ENCODE results near the gene ALKBH5. TPM values are rescaled to one million over a fixed set of nuclear protein-coding genes. Genes with fewer than 3 reads are reported as not detected.

Gene ALKBH5
- polyA plus RNA-seq, 4 donors: 65.2 to 71.8 (median 68.8) TPM

DNA sequence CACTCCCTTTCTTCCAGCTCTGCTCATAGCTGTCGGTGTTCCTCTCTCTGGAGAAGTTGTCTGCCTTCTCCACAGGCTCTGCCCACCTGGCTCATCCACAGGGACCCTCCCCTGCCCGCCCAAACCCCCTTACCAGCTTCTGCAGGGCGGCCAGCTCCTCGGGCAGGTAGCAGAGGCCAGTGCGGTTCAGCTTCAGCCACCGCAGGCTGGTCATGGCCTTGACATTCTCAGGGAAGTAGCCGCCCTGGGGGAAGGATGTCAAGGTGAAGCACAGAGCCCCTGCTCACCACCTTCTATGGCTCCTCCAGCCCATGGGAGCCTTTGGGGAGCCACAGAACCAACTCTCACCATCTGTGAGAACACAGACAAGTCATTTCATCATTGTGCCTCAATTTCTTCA, 73.1 kb downstream of the ALKBH5 start:
- DNase-seq (ENCODE audit: low read depth in 4 of 4, low spot score in 3 of 4): no peak

DNA sequence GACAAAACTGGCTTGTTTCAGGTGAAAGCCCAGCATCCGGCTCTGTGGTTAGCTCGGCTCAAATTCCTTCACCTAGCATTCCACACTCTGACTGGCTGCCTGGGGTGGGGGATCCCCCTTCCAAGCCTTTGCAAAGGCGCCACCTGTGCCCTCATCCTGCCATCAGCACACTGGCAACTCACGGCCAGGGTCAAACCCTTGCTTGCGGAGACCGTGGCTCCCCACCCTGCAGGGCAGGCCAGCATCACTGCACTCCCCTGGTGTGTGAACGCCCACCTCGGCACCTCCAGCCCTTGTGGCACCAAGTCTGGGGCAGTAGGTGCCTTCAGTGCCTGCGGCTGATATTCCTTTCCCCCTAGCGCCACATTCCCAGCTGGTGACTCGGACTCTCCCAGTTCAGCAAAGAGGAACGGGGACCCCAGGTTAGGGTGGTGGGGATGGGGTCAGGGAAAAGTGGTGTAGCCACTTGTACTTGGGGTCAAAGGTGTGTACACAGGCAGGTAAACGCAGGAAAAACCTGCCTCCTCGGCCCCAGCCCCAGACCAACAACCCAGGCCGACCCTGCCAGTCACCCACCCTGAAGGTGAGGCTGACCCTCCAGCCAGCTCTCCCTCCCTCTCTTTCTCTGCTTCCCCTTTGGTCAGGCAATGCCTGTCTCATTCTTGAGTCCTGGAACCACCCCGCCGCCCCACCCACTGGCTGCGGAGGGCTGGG, 73.8 kb downstream of the ALKBH5 start:
- no peak for DNase-seq (ENCODE audit: low read depth in 4 of 4, low spot score in 3 of 4)

DNA sequence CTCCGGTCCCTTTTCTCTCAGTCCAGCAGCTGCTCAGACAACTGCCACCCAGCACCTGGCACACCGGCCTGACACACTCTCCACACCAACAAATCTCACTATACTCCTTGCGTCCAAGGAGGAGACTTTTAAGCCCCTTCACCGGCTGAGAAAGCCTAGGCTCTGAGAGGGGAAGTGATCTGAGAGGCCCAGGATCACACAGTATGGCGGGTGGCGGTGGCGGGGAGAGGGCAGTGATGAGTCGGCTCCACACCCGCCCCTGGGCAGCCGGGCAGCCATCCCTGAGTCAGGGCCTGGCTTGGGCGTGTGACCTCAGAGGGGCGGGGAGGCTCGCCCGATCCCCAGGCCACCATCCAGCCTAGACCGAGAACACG, 74.3 kb downstream of the ALKBH5 start:
- no peak for DNase-seq (ENCODE audit: low read depth in 4 of 4, low spot score in 3 of 4)

DNA sequence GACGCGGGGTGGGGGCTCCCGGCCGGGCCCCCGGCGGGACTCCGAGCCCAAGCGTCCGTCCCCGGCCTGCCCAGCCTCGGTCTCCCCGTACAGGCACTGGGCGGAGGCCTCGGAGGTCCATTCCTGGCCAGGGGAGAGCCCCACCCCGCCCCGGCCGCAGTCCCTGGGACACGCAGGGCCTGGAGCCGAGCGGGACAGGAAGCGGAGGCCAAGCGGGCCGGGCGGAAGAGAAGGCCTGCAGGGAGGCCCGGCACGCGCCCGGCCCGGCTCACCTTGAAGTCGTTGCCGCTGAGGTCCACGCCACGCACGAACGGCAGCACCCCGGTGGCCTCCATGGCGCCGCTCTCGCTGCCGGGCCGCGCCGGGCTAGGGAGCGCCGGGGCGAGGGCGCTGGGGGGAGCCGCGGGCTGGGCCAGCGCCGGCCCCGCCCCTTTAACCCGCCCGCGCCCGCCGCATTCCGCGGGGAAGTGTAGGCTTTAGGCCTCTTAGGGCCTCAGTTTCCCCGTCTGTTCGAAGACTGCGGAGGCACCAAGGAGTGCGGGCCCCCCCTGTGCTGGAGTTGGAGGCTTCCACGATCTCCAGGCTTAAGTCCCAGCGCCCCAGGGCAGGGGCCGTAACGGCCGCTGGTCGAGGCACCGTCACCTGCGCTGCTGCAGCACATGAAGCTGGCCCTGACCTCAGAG, 74.9 kb downstream of the ALKBH5 start, which contains the start of gene FLII:
Gene FLII, minus strand, starts transcription at position 383 of the 683 bp plus-strand sequence. Its CDS starts 48 bp downstream, at position 335.
- DNase-seq (ENCODE audit: low read depth in 4 of 4, low spot score in 3 of 4): no peak

Other genes starting within 250 kb of the ALKBH5 start
- gene TOM1L2, start 211.4 kb upstream of the ALKBH5 start, polyA plus RNA-seq (ENCODE audit: insufficient read length in 4 of 4): 10 to 100 TPM; 35.4 to 40.2 (median 37.6) TPM
- 10 to 100 TPM; 13.1 to 15.3 (median 14.2) TPM for gene DRC3, start 211.0 kb upstream of the ALKBH5 start, polyA plus RNA-seq (ENCODE audit: insufficient read length in 4 of 4)
- gene ATPAF2, start 144.7 kb upstream of the ALKBH5 start, polyA plus RNA-seq (ENCODE audit: insufficient read length in 4 of 4): 10 to 100 TPM; 20.4 to 32.4 (median 27.8) TPM
- 10 to 100 TPM; 13.6 to 15.4 (median 14.2) TPM for gene GID4, start 144.4 kb upstream of the ALKBH5 start, polyA plus RNA-seq (ENCODE audit: insufficient read length in 4 of 4)
- 10 to 100 TPM; 33.2 to 41.8 (median 36.0) TPM for gene DRG2, start 95.9 kb upstream of the ALKBH5 start, polyA plus RNA-seq (ENCODE audit: insufficient read length in 4 of 4)
- gene MYO15A, start 75.1 kb upstream of the ALKBH5 start, polyA plus RNA-seq (ENCODE audit: insufficient read length in 4 of 4): 1 to 10 TPM; 2.1 to 3.8 (median 2.8) TPM
- 10 to 100 TPM; 26.7 to 36.9 (median 29.7) TPM for gene LLGL1, start 41.8 kb downstream of the ALKBH5 start, polyA plus RNA-seq (ENCODE audit: insufficient read length in 4 of 4)
- 100 to 1,000 TPM; 128 to 144 (median 136) TPM for gene FLII, start 74.9 kb downstream of the ALKBH5 start, polyA plus RNA-seq (ENCODE audit: insufficient read length in 4 of 4)
- 10 to 100 TPM; 13.9 to 20.4 (median 16.0) TPM for gene MIEF2, start 76.8 kb downstream of the ALKBH5 start, polyA plus RNA-seq (ENCODE audit: insufficient read length in 4 of 4)
- 10 to 100 TPM; 34.3 to 41.7 (median 39.2) TPM for gene TOP3A, start 131.2 kb downstream of the ALKBH5 start, polyA plus RNA-seq (ENCODE audit: insufficient read length in 4 of 4)
- 10 to 100 TPM; 15.3 to 16.6 (median 16.4) TPM for gene SMCR8, start 131.5 kb downstream of the ALKBH5 start, polyA plus RNA-seq (ENCODE audit: insufficient read length in 4 of 4)
- gene SHMT1, start 179.7 kb downstream of the ALKBH5 start, polyA plus RNA-seq (ENCODE audit: insufficient read length in 4 of 4): 10 to 100 TPM; 53.9 to 67.4 (median 58.6) TPM
- under 1 TPM; 0.37 to 0.87 (median 0.62) TPM for gene EVPLL, start 193.9 kb downstream of the ALKBH5 start, polyA plus RNA-seq (ENCODE audit: insufficient read length in 4 of 4)